Endothelial cell (in vitro differentiated cells): Measurements from ENCODE around the gene FAM9A. TPM values are rescaled to one million over a fixed set of nuclear protein-coding genes. Genes with fewer than 3 reads are reported as not detected.
"Not testable (repeated sequence)": the region's sequence is repeated elsewhere in the genome, so short reads cannot be mapped to it uniquely, and the experiment has no call there.

Source experiments
- DNase-seq: peaks from one replicate; pipeline ENCODE4 v3.0.0; 2021; ENCODE audit warnings: low spot score
- H3K27ac Mint-ChIP-seq: one replicate; pipeline ENCODE4 v1.8.0; 2021; ENCODE audit warnings: mixed read lengths, inconsistent platforms; ENCODE audit not compliant: unreplicated experiment
- H3K27me3 Mint-ChIP-seq: one replicate; pipeline ENCODE4 v1.8.0; 2021; ENCODE audit warnings: mild to moderate bottlenecking, moderate library complexity, mixed read lengths, inconsistent platforms; ENCODE audit not compliant: unreplicated experiment
- H3K36me3 Mint-ChIP-seq: one replicate; pipeline ENCODE4 v1.8.0; 2021; ENCODE audit warnings: mild to moderate bottlenecking, low read depth, mixed read lengths, inconsistent platforms; ENCODE audit not compliant: unreplicated experiment
- H3K4me1 Mint-ChIP-seq: one replicate; pipeline ENCODE4 v1.8.0; 2021; ENCODE audit warnings: mild to moderate bottlenecking, mixed read lengths, inconsistent platforms; ENCODE audit not compliant: unreplicated experiment
- H3K4me3 Mint-ChIP-seq: one replicate; pipeline ENCODE4 v1.8.0; 2021; ENCODE audit warnings: mild to moderate bottlenecking, mixed read lengths, inconsistent platforms; ENCODE audit not compliant: unreplicated experiment
- H3K9me3 Mint-ChIP-seq: one replicate; pipeline ENCODE4 v1.8.0; 2021; ENCODE audit warnings: mixed read lengths, inconsistent platforms; ENCODE audit not compliant: unreplicated experiment
- total RNA-seq: library from RNA; stranded (reverse); fragmentation: NEBNext Ultra II Directional; extraction: Animal tissue kit (Norgen Biotek cat#: 25700); gene quantifications from one replicate; pipeline ENCODE4 v1.2.1, GENCODE V29; 2021; ENCODE audit not compliant: unreplicated experiment
- TF ChIP-seq, protein P1 (sequence below): fragments of 200-600 bp; sonication (generic); IDR thresholded peaks from one replicate; pipeline ENCODE4 v1.5.0; 2021; ENCODE audit warnings: antibody characterized with exemption; ENCODE audit not compliant: unreplicated experiment

The FAM9A gene
- total RNA-seq, 1 donor from 2014 or later, result not detected

DNA sequence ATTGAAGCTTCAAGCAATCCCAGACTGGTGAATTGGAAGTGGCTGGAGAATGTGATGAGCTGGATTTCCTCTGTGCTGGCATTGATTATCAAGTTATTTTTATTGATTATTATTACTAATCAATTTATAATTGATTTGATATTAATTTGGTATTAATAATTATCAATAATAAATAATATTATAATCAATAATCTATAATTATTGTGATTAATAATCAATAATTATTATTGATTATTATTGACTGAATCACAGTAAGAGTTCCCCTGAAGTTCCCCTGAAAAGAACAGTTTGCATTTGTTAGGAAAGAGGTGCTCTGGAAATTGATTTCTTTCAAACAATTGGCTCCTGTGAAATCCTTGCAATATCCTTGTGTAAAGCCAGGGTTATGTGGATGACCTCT, 7.5 kb upstream of the FAM9A start:
- H3K27ac Mint-ChIP-seq, result no peak overlapping the region
- no peaks in the 10 kb centered on the region for H3K9me3 Mint-ChIP-seq
- no peak for DNase-seq
- no peaks in the 10 kb centered on the region for H3K4me1 Mint-ChIP-seq
- no peaks in the 10 kb centered on the region for H3K36me3 Mint-ChIP-seq
- H3K4me3 Mint-ChIP-seq, result no peak overlapping the region
- TF ChIP-seq, protein P1, sequence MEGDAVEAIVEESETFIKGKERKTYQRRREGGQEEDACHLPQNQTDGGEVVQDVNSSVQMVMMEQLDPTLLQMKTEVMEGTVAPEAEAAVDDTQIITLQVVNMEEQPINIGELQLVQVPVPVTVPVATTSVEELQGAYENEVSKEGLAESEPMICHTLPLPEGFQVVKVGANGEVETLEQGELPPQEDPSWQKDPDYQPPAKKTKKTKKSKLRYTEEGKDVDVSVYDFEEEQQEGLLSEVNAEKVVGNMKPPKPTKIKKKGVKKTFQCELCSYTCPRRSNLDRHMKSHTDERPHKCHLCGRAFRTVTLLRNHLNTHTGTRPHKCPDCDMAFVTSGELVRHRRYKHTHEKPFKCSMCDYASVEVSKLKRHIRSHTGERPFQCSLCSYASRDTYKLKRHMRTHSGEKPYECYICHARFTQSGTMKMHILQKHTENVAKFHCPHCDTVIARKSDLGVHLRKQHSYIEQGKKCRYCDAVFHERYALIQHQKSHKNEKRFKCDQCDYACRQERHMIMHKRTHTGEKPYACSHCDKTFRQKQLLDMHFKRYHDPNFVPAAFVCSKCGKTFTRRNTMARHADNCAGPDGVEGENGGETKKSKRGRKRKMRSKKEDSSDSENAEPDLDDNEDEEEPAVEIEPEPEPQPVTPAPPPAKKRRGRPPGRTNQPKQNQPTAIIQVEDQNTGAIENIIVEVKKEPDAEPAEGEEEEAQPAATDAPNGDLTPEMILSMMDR, result no peak
- H3K27me3 Mint-ChIP-seq, result peaks cover 2% of the 10 kb centered on the region

DNA sequence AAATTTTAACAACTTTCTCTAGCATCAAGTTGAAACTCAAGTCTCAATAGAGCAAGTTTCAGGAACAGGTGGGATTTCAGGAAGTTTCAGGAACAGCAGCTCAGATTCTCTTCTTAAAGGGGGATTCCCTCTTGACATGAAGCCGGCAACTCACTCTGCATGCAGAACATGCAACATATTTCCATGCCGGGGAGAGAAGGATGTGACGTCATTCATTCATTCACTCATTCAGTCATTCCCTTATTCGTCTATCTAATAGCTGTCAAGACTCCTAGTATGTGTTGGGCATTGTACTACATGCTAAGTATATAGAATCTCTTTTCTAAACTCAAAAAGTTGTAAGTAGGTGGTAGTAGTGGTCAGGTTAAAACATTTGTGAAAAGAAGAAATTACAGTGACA, 4.8 kb upstream of the FAM9A start:
- Mint-ChIP-seq H3K9me3 (no peaks in the 10 kb centered on the region), H3K4me3 (no peak overlapping the region), H3K27ac (no peak overlapping the region), H3K36me3 (no peaks in the 10 kb centered on the region), H3K4me1 (no peaks in the 10 kb centered on the region), H3K27me3 (no peaks in the 10 kb centered on the region)
- TF ChIP-seq, protein P1, result no peak
- DNase-seq, result no peak

DNA sequence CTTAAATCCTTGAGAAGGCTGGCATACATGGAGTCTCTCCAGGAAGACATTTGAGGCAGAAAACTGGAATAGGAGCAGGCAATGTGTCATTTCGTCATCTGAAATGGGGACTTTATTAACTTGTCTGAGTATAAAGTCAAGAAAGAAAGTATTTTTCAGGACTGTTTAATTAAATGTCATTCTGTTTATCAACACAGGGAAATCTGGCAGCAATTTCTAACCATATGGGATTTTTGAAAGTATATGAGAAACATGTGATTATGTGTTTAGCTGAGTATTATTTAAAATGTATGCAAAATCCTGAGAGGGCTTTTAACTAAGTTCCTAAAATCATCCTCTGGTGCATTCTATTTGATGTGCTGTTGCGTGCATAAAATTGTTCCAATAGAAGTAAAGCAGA, 3.9 kb upstream of the FAM9A start:
- no peaks in the 10 kb centered on the region for H3K27me3 Mint-ChIP-seq
- H3K9me3 Mint-ChIP-seq, result no peaks in the 10 kb centered on the region
- TF ChIP-seq, protein P1, result no peak
- no peak overlapping the region for H3K27ac Mint-ChIP-seq
- no peak for DNase-seq
- no peaks in the 10 kb centered on the region for H3K4me1 Mint-ChIP-seq
- H3K4me3 Mint-ChIP-seq, result no peak overlapping the region
- no peaks in the 10 kb centered on the region for H3K36me3 Mint-ChIP-seq

DNA sequence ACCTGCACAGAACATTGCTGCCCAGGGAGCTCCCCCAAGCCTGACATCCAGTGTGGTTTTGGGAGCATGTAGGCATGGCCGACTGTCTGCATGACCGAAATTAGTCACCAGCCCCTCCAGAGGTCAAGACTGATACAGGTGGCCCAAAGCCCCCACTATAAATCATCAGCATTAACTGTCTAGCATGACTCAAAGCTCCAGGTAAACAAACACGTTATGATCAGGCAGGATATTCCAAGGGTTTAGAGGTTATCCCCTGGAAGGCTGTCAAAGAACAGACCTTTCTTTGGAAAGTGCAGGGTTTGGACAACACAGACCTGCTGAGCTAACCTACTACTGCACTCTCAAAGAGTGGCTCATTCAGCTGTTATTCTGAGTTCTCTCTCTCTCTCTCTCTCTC, 2.1 kb upstream of the FAM9A start:
- Mint-ChIP-seq H3K27me3 (no peaks in the 10 kb centered on the region), H3K9me3 (no peaks in the 10 kb centered on the region), H3K36me3 (no peaks in the 10 kb centered on the region), H3K4me3 (no peak overlapping the region), H3K27ac (no peak overlapping the region), H3K4me1 (no peaks in the 10 kb centered on the region)
- DNase-seq, result no peak
- TF ChIP-seq, protein P1, result no peak

DNA sequence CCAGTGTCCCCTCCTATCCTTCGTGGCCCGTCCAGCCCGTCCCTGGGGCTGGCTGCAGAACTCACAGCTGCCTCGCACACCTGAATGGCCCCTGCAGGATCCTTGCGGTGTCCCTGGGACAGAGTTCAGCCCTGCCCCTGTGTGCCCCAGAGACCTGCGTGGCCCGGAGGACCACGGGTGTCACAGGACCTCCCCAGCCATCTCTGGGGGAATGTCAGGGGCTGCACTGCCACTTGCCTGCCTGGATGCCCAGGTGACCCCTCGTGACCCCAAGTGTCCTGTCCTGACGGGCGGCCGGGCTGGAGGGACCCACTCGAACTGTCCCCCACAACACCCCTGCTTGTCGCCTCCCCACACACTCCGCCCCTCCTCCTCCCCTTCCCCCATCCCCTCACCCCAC, 832 bp downstream of the FAM9A start:
- H3K9me3 Mint-ChIP-seq, H3K4me1 Mint-ChIP-seq, H3K4me3 Mint-ChIP-seq, H3K36me3 Mint-ChIP-seq, H3K27ac Mint-ChIP-seq, DNase-seq, H3K27me3 Mint-ChIP-seq: not testable (repeated sequence)

DNA sequence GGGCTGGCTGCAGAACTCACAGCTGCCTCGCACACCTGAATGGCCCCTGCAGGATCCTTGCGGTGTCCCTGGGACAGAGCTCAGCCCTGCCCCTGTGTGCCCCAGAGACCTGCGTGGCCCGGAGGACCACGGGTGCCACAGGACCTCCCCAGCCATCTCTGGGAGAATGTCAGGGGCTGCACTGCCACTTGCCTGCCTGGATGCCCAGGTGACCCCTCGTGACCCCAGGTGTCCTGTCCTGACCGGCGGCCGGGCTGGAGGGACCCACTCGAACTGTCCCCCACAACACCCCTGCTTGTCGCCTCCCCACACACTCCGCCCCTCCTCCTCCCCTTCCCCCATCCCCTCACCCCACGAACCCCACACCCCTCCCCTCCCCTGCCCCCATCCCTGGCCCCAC, 1.9 kb downstream of the FAM9A start:
- H3K27me3 Mint-ChIP-seq, DNase-seq, H3K4me3 Mint-ChIP-seq, H3K36me3 Mint-ChIP-seq, H3K27ac Mint-ChIP-seq, H3K9me3 Mint-ChIP-seq, H3K4me1 Mint-ChIP-seq: not testable (repeated sequence)

DNA sequence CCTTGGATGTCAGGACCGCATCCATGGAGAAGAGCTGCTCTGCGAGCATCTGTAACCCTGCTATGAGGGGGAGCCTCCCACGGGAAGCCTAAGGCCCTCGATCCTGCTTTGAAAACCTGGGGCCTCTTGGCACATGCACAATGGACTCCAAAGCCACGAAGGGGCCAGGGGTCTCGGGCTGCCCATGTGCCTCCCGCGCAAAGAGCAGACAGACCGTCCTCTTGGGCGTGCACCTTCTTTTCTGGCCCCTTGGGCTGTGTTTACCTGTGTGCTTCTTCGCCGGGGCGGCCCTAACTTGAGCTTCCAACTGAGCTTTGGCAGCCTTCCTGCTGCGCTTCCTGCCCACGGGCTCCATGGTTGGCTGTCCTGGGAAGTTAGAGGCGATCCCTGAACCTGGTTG, 2.5 kb downstream of the FAM9A start:
- H3K4me3 Mint-ChIP-seq, H3K36me3 Mint-ChIP-seq, DNase-seq, H3K9me3 Mint-ChIP-seq, H3K27me3 Mint-ChIP-seq, H3K4me1 Mint-ChIP-seq, H3K27ac Mint-ChIP-seq: not testable (repeated sequence)

DNA sequence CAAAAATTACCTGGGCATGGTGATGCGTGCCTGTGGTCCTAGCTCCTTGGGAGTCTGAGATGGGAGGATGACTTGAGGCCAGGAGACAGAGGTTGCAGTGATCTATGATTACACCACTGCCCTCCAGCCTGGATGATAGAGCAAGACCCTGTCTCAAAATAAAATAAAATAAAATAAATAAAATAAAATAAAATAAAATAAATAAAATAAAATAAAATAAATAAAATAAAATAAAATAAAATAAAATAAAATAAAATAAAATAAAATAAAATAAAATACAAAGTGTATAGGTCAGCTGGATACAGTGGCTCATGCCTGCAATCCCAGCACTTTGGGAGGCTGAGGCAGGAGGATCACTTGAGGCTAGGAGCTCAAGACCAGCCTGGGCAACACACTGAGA, 14.1 kb downstream of the FAM9A start:
- not testable (repeated sequence) for H3K9me3 Mint-ChIP-seq, DNase-seq, H3K36me3 Mint-ChIP-seq, H3K27ac Mint-ChIP-seq, H3K4me1 Mint-ChIP-seq, H3K27me3 Mint-ChIP-seq, H3K4me3 Mint-ChIP-seq
